ENCODE data around the gene ANKRD65.
"Not testable (repeated sequence)": the region's sequence is repeated elsewhere in the genome, so short reads cannot be mapped to it uniquely, and the experiment has no call there.

ANKRD65 gene

GRCh38 chr1:1419813-1420653, 1.0 kb downstream of the ANKRD65 start:
- TF ChIP-seq POLR2A (IDR thresholded peaks at IDR 0.05; ENCODE audit: low read length) (no peak), GATA1 (IDR thresholded peaks at IDR 0.05; ENCODE audit: low read depth, low read length) (no peak)
- DNase-seq: no peak

- DNase-seq: no peak
- no peak for TF ChIP-seq POLR2A (IDR thresholded peaks at IDR 0.05; ENCODE audit: low read length)
- no peak for TF ChIP-seq GATA1 (IDR thresholded peaks at IDR 0.05; ENCODE audit: low read depth, low read length)
Observed at GRCh38 chr1:1419363-1419812, 1.7 kb downstream of the ANKRD65 start.

GRCh38 chr1:1418464-1419362, 2.4 kb downstream of the ANKRD65 start:
- TF ChIP-seq GATA1 (IDR thresholded peaks at IDR 0.05; ENCODE audit: low read depth, low read length) (no peak), POLR2A (IDR thresholded peaks at IDR 0.05; ENCODE audit: low read length) (no peak)
- DNase-seq: no peak

GRCh38 chr1:1417825-1418463, 3.1 kb downstream of the ANKRD65 start:
- not testable (repeated sequence) for DNase-seq

- DNase-seq: not testable (repeated sequence)
Observed at GRCh38 chr1:1417396-1417795, 3.7 kb downstream of the ANKRD65 start.

DNA sequence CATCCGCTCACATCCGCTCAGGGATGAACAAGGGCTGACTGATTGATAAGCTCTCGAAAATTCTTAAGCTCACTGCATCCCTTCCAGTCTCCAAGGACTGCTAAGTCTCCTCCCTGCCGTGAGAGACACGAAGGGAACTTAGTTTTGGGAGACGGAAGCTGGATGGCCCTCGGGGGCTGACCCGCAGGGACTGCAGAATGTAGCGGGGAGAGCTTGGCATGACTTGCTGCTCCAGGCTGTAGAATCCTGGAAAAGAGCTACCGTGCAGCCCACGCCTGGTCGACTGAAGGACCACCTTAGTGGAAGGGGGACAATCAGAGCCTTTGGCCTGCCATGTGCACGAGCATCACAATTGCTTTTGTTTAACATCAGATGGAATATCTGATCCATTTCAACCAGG, 5.3 kb downstream of the ANKRD65 start:
- TF ChIP-seq GATA1 (IDR thresholded peaks at IDR 0.05; ENCODE audit: low read depth, low read length) (no peak), POLR2A (IDR thresholded peaks at IDR 0.05; ENCODE audit: low read length) (no peak)
- DNase-seq: no peak

- DNase-seq: not testable (repeated sequence)
Observed at GRCh38 chr1:1412311-1412902, 8.7 kb downstream of the ANKRD65 start.

DNA sequence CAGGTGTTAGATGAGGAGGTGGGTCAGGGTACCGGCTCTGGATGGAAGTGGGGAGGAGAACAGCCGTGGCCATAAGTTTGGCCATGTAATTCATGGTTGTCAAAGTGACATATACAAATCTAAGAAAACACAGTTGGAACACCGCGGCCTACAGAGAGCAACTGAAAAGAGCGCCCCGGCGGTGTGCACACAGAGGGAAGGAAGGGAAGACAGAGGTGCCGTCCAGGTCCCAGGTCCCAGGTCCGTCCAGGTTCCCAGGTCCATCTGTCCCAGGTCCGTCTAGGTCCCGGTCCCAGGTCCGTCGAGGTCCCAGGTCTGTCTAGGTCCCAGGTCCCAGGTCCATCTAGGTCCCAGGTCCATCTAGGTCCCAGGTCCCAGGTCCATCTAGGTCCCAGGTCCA, 9.4 kb downstream of the ANKRD65 start:
- no peak for DNase-seq
- TF ChIP-seq POLR2A (IDR thresholded peaks at IDR 0.05; ENCODE audit: low read length) (no peak), GATA1 (IDR thresholded peaks at IDR 0.05; ENCODE audit: low read depth, low read length) (no peak)

- not testable (repeated sequence) for DNase-seq
Observed at GRCh38 chr1:1410238-1410637, 10.8 kb downstream of the ANKRD65 start.

DNA sequence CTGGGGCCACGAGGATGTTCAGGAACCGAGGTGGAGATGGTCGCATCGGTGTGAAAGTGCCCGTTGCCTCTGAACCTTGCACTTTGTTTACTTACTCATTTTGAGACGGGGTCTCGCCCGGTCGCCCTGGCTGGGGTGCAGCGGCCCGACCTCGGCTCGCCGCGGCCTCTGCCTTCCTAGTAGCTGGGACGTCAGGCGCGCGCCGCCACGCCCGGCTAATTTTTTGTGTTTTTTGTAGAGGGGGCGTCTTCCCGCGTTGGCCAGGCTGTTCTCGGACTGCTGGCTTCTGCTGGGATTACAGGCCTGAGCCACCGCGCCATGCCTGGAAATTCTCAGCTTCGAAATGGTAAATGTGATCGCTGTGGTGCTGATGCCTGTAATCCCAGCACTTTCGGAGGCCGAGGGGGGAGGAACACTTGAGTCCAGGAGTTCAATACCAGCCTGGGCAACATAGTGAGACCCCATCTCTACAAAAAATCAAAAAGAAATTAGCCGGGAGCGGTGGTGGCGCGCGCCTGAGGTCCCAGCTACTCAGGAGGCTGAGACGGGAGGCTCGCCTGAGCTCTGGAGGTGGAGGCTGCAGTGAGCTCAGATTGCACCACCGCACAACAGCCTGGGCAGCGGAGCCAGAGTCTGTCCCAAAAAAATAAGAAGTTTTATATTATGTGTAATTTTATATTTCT, 13.3 kb downstream of the ANKRD65 start:
- peak; percentile 70 to 75 for DNase-seq

GRCh38 chr1:1406821-1407635, 14.0 kb downstream of the ANKRD65 start, which contains the start of gene MRPL20:
TSS of gene MRPL20 (minus strand) at chr1:1407293. CDS start at chr1:1407217, 76 bp downstream.
- no peak for TF ChIP-seq GATA1 (IDR thresholded peaks at IDR 0.05; ENCODE audit: low read depth, low read length)
- TF ChIP-seq POLR2A (IDR thresholded peaks at IDR 0.05; ENCODE audit: low read length): peak; percentile 92
- DNase-seq: peak; percentile 95

More for the DNA sequence above, 13.3 kb downstream of the ANKRD65 start:
- TF ChIP-seq GATA1 (IDR thresholded peaks at IDR 0.05; ENCODE audit: low read depth, low read length): no peak
- no peak for TF ChIP-seq POLR2A (IDR thresholded peaks at IDR 0.05; ENCODE audit: low read length)

DNA sequence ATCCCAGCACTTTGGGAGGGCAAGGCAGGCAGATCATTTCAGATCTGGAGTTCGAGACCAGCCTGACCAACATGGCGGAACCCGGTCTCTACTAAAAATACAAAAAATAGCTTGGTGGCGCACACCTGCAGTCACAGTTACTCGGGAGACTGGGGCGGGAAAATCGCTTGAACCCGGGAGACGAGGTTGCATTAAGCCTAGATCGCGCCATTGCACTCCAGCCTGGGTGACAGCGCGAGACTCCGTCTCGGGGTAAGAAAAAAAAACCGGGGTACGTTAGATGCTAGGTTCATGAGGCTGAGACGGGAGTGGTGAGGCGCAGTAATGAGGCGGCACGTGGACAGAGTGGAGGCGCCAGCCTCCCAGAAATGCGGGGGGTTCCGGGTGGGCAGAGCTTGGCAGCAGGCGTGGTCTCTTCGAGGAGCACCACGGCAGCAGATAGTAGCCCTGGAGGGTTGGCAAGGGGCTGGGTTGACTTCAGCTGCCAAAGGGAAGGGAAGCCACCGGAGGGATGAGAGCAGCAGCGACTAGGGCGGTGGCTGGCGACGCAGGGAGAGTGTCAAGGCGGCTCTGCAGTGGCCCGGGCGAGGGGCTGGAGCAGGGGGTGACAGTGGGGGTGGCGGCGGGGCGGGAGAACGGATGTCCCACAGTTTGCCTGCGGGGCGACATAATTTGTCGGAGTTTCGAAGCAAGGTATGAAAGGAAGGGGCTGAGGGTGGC, 14.8 kb downstream of the ANKRD65 start:
- DNase-seq: peak; percentile 48 to 49
- TF ChIP-seq GATA1 (IDR thresholded peaks at IDR 0.05; ENCODE audit: low read depth, low read length): no peak
- TF ChIP-seq POLR2A (IDR thresholded peaks at IDR 0.05; ENCODE audit: low read length): no peak

All from erythroblast (primary cell).